OCI-LY3 (cell line): ENCODE data around the gene BPIFB6.

ENCODE experiments used
- H2AFZ ChIP-seq: fragments of 200-600, 300-600 bp; shearing (Covaris generic); 2 replicates; pipeline ENCODE4 v1.6.0; 2014; ENCODE audit warnings: antibody characterized with exemption, low read depth, low read length
- H3K27ac ChIP-seq: fragments of 200-600, 300-600 bp; sonication (generic); 2 replicates; pipeline ENCODE4 v1.5.1; 2014; ENCODE audit warnings: mild to moderate bottlenecking, low read length, moderate library complexity, mixed read lengths
- H3K27me3 ChIP-seq: fragments of 200-600, 300-600 bp; sonication (generic); 2 replicates; pipeline ENCODE4 v1.6.1; 2014; ENCODE audit warnings: low read depth, low read length, mixed read lengths
- H3K36me3 ChIP-seq: fragments of 200-600, 300-600 bp; sonication (generic); replicated peaks from 2 replicates; pipeline ENCODE3; 2014; ENCODE audit warnings: low read depth, low read length, mixed read lengths
- H3K4me1 ChIP-seq: fragments of 300-600, 200-600 bp; sonication (generic); 2 replicates; pipeline ENCODE4 v1.6.1; 2014; ENCODE audit warnings: low read length, mixed read lengths
- H3K4me2 ChIP-seq: fragments of 200-600, 300-600 bp; sonication (generic); 2 replicates; pipeline ENCODE4 v1.6.1; 2014; ENCODE audit warnings: low read length, mixed read lengths
- H3K4me3 ChIP-seq: fragments of 300-600, 200-600 bp; sonication (generic); 2 replicates; pipeline ENCODE4 v1.5.1; 2014; ENCODE audit warnings: antibody characterized with exemption, mild to moderate bottlenecking, low read length, moderate library complexity
- H3K79me2 ChIP-seq: fragments of 300-600, 200-600 bp; shearing (Covaris generic); 2 replicates; pipeline ENCODE4 v1.6.1; 2014; ENCODE audit warnings: mild to moderate bottlenecking, low read length, mixed read lengths
- H3K9ac ChIP-seq: fragments of 300-600, 200-600 bp; shearing (Covaris generic); 2 replicates; pipeline ENCODE4 v1.6.0; 2014; ENCODE audit warnings: mild to moderate bottlenecking, low read length, moderate library complexity
- H3K9me3 ChIP-seq: fragments of 200-600, 300-600 bp; shearing (Covaris generic); 2 replicates; pipeline ENCODE4 v1.6.1; 2014; ENCODE audit warnings: low read length, mixed read lengths; ENCODE audit not compliant: insufficient read depth
- H4K20me1 ChIP-seq: fragments of 200-600, 300-600 bp; sonication (generic); 2 replicates; pipeline ENCODE4 v1.6.1; 2016; ENCODE audit warnings: low read length, mixed read lengths; ENCODE audit not compliant: insufficient read depth
- EZH2phosphoT487 ChIP-seq: fragments of 200-600 bp; shearing (Covaris generic); IDR thresholded peaks from 2 replicates; pipeline ENCODE4 v1.6.1; 2018; ENCODE audit warnings: antibody characterized with exemption, mixed run types, low read depth
- TF ChIP-seq, protein P1 (sequence below): fragments of 200-600, 300-600 bp; sonication (generic); IDR thresholded peaks from 2 replicates; pipeline ENCODE4 v1.5.1; 2014; ENCODE audit warnings: antibody characterized with exemption, low read length, low read depth

The BPIFB6 gene

GRCh38 chr20:33007376-33008335 is 23.8 kb upstream of the BPIFB6 start, which contains the start of gene BPIFB2:
TSS of gene BPIFB2 (plus strand) at chr20:33007704. CDS start at chr20:33008575, 871 bp downstream.
- TF ChIP-seq, protein P1, sequence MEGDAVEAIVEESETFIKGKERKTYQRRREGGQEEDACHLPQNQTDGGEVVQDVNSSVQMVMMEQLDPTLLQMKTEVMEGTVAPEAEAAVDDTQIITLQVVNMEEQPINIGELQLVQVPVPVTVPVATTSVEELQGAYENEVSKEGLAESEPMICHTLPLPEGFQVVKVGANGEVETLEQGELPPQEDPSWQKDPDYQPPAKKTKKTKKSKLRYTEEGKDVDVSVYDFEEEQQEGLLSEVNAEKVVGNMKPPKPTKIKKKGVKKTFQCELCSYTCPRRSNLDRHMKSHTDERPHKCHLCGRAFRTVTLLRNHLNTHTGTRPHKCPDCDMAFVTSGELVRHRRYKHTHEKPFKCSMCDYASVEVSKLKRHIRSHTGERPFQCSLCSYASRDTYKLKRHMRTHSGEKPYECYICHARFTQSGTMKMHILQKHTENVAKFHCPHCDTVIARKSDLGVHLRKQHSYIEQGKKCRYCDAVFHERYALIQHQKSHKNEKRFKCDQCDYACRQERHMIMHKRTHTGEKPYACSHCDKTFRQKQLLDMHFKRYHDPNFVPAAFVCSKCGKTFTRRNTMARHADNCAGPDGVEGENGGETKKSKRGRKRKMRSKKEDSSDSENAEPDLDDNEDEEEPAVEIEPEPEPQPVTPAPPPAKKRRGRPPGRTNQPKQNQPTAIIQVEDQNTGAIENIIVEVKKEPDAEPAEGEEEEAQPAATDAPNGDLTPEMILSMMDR = no peak
- TF ChIP-seq EZH2phosphoT487 = no peak
- Histone ChIP-seq H3K4me1 (no peaks in the 10 kb centered on the region), H3K9ac (no peak within 1 kb of the TSS), H3K4me3 (no peak within 1 kb of the TSS), H2AFZ (no peak within 1 kb of the TSS), H3K9me3 (no peaks in the 10 kb centered on the region), H3K27me3 (peaks cover 15% of the 10 kb centered on the region), H4K20me1 (no peaks in the 10 kb centered on the region), H3K4me2 (no peak within 1 kb of the TSS), H3K79me2 (no peaks in the 10 kb centered on the region), H3K27ac (no peak within 1 kb of the TSS), H3K36me3 (no peaks in the 10 kb centered on the region)

DNA sequence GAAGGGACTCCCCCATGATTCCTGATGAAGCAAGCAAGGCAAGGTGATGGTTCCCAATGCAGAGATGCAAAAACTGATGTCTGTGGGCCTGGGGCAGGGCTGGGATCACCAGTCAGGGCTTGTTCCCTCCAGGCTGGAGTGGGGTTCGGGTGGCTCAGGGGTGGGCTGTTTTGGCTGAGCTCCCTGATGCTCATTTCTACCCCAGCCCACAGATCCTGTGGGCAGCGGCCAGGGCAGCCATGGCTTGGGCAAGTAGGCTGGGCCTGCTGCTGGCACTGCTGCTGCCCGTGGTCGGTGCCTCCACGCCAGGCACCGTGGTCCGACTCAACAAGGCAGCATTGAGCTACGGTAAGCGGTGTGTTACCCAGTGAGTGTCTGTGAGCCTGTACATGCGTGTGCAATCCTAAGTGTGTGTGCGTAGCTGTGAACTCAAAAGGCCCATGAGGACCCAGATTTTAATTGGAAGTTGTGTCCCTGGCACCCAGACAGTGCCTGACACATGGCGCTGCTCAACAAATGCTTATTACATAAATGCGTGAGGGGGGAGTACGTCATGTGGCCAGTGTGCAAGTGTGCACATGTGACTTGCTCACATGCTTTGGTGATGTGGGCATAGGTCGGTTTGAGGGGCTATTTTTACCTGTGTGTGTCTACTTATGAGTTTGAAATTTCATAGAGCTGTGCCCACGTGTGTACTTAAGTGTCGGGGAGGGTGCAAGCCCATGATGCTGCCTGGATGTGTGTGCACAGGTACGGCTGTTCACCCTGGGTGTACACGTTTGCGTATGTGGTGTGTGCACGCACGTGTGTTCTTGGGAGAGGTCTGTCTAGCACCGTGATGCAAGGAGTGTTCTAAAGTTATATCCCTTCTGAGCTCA is 22.9 kb upstream of the BPIFB6 start:
- no peak overlapping the region for H3K4me3 ChIP-seq
- H3K9ac ChIP-seq = no peak overlapping the region
- no peaks in the 10 kb centered on the region for H3K79me2 ChIP-seq
- peaks cover 16% of the 10 kb centered on the region for H3K27me3 ChIP-seq
- H2AFZ ChIP-seq = no peak overlapping the region
- H3K27ac ChIP-seq = no peak overlapping the region
- no peaks in the 10 kb centered on the region for H3K4me1 ChIP-seq
- H3K36me3 ChIP-seq = no peaks in the 10 kb centered on the region
- H3K4me2 ChIP-seq = no peak overlapping the region
- TF ChIP-seq EZH2phosphoT487 = no peak
- TF ChIP-seq, protein P1 = no peak
- no peaks in the 10 kb centered on the region for H3K9me3 ChIP-seq
- H4K20me1 ChIP-seq = no peaks in the 10 kb centered on the region

DNA sequence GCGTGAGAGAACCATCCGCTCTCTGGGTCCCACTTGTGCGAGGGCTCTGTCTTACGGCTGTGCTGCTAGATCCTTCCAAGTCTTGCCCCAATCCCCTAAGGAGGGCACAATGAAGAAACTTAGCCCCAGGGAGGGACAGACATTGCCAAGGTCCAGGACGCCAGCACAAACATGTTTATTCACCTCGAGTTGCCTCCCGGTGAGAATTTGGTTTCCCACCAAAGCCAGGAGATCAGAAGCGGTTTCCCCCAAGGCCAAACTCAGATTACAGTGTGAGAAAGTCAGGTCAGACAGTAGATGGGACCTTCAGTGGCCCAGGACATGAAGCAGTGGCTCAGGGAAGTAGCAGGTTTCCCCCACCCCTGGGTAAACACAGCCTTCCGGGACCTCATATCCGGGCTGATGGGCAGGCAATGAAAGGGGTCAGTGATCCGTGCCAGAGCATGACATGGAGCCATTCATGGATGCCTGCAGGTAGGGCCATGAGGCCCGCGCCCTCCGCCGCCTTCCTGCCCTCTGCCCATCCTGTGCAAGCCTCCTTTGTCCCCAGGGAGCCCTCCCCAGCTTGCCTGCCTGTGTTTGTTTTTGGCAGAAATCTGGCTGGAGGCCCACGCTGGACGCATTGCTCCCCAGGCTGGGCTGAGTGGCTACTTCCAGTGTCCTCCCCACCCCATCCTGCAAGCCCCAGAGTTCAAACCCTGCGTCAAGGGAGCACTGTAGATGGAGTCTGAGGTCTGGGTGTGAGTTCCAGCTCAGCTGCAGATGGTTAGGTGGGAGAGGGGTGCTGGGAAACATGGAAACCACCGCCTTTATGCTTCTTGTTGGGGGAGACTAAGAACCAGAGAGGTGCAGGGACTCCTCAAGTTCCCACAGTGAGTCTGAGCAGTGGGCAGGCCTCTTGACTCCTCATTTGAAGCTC is 22.0 kb upstream of the BPIFB6 start:
- Histone ChIP-seq H3K27ac (no peak overlapping the region), H4K20me1 (no peaks in the 10 kb centered on the region), H2AFZ (no peak overlapping the region), H3K4me1 (no peaks in the 10 kb centered on the region), H3K4me3 (no peak overlapping the region), H3K4me2 (no peak overlapping the region), H3K9ac (no peak overlapping the region), H3K27me3 (peaks cover 16% of the 10 kb centered on the region), H3K36me3 (no peaks in the 10 kb centered on the region), H3K9me3 (no peaks in the 10 kb centered on the region), H3K79me2 (no peaks in the 10 kb centered on the region)
- TF ChIP-seq, protein P1 = no peak
- TF ChIP-seq EZH2phosphoT487 = no peak
